GF-D8 (cell line): Measurements from ENCODE around the gene ZNF117.
A peak's percentile ranks its signal among the peaks of the same experiment; 100 is the strongest.
"Not testable (repeated sequence)": the region's sequence is repeated elsewhere in the genome, so short reads cannot be mapped to it uniquely, and the experiment has no call there.

Source experiments
- DNase-seq: peaks from one replicate; lab custom pipeline; 2025; lab: John Stamatoyannopoulos, UW

Gene ZNF117

GRCh38 chr7:64997164-64997908, 6.5 kb upstream of the ZNF117 start:
- no peak for DNase-seq

- no peak for DNase-seq
Observed at GRCh38 chr7:64996305-64996704, 5.5 kb upstream of the ZNF117 start.

- no peak for DNase-seq
Observed at GRCh38 chr7:64993901-64994300, 3.1 kb upstream of the ZNF117 start.

- DNase-seq, result no peak
Observed at GRCh38 chr7:64992971-64993370, 2.1 kb upstream of the ZNF117 start.

- DNase-seq, result no peak
Observed at GRCh38 chr7:64990216-64990615, 620 bp downstream of the ZNF117 start.

GRCh38 chr7:64978497-64979203, 12.2 kb downstream of the ZNF117 start:
- no peak for DNase-seq

- no peak for DNase-seq
Observed at GRCh38 chr7:64965594-64965993, 25.2 kb downstream of the ZNF117 start.

GRCh38 chr7:64959072-64959747, 31.6 kb downstream of the ZNF117 start:
- no peak for DNase-seq

GRCh38 chr7:64951250-64951848, 39.5 kb downstream of the ZNF117 start:
- DNase-seq, result peak; percentile 42

GRCh38 chr7:64950673-64951072, 40.2 kb downstream of the ZNF117 start:
- DNase-seq, result not testable (repeated sequence)

GRCh38 chr7:64948774-64949173, 42.1 kb downstream of the ZNF117 start:
- not testable (repeated sequence) for DNase-seq

- DNase-seq, result no peak
Observed at GRCh38 chr7:64947252-64948000, 43.4 kb downstream of the ZNF117 start.

- DNase-seq, result no peak
Observed at GRCh38 chr7:64946772-64947171, 44.1 kb downstream of the ZNF117 start.

- DNase-seq, result no peak
Observed at GRCh38 chr7:64945503-64946175, 45.2 kb downstream of the ZNF117 start.

- not testable (repeated sequence) for DNase-seq
Observed at GRCh38 chr7:64944667-64945502, 46.0 kb downstream of the ZNF117 start.

- not testable (repeated sequence) for DNase-seq
Observed at GRCh38 chr7:64940021-64940420, 50.8 kb downstream of the ZNF117 start.

- DNase-seq, result no peak
Observed at GRCh38 chr7:64938540-64938939, 52.3 kb downstream of the ZNF117 start.

GRCh38 chr7:64934478-64934877, 56.4 kb downstream of the ZNF117 start:
- DNase-seq, result no peak

- not testable (repeated sequence) for DNase-seq
Observed at GRCh38 chr7:64928252-64929187, 62.3 kb downstream of the ZNF117 start.
